NCI-H524 (cell line): ENCODE results near the gene SYNM.

Experiments
- DNase-seq, 2 experiments: peaks; one replicate each; lab custom pipeline; 2025; lab: John Stamatoyannopoulos, UW

SYNM gene

GRCh38 chr15:99123713-99124451 is 19.0 kb downstream of the SYNM start:
- peak; percentile 91 to 96 for DNase-seq

- DNase-seq = no peak
Measured at GRCh38 chr15:99124641-99125040, 19.8 kb downstream of the SYNM start.

- no peak for DNase-seq
Measured at GRCh38 chr15:99125061-99125891, 20.4 kb downstream of the SYNM start.

GRCh38 chr15:99126131-99126588 is 21.3 kb downstream of the SYNM start:
- no peak for DNase-seq

GRCh38 chr15:99126930-99127329 is 22.1 kb downstream of the SYNM start:
- DNase-seq = no peak

- no peak for DNase-seq
Measured at GRCh38 chr15:99127773-99128172, 22.9 kb downstream of the SYNM start.

- DNase-seq = no peak
Measured at GRCh38 chr15:99128411-99128810, 23.5 kb downstream of the SYNM start.

GRCh38 chr15:99129644-99130043 is 24.8 kb downstream of the SYNM start:
- DNase-seq = no peak

GRCh38 chr15:99130314-99130713 is 25.4 kb downstream of the SYNM start:
- DNase-seq = no peak

GRCh38 chr15:99130765-99131440 is 26.0 kb downstream of the SYNM start:
- DNase-seq = no peak

- no peak for DNase-seq
Measured at GRCh38 chr15:99131441-99132023, 26.7 kb downstream of the SYNM start.

GRCh38 chr15:99132122-99132521 is 27.2 kb downstream of the SYNM start:
- no peak for DNase-seq

GRCh38 chr15:99132634-99133287 is 27.9 kb downstream of the SYNM start:
- no peak for DNase-seq

GRCh38 chr15:99134317-99134821 is 29.5 kb downstream of the SYNM start:
- no peak for DNase-seq

GRCh38 chr15:99135194-99135593 is 30.3 kb downstream of the SYNM start:
- no peak for DNase-seq

- no peak for DNase-seq
Measured at GRCh38 chr15:99137111-99137546, 32.2 kb downstream of the SYNM start.

GRCh38 chr15:99137877-99138276 is 33.0 kb downstream of the SYNM start:
- DNase-seq = no peak

GRCh38 chr15:99138491-99138982 is 33.7 kb downstream of the SYNM start:
- DNase-seq = no peak

GRCh38 chr15:99139276-99139675 is 34.4 kb downstream of the SYNM start:
- DNase-seq = no peak

- no peak for DNase-seq
Measured at GRCh38 chr15:99140590-99140989, 35.7 kb downstream of the SYNM start.

GRCh38 chr15:99141943-99142342 is 37.1 kb downstream of the SYNM start:
- DNase-seq = no peak
